GM23338 (cell line): Measurements from ENCODE around the gene SCTR. TPM values are rescaled to one million over a fixed set of nuclear protein-coding genes. Genes with fewer than 3 reads are reported as not detected.

Experiments used
- ATAC-seq: fragments of 200-7000 bp; cut with Tn5 transposase; 3 replicates; pipeline ENCODE4 v1.9.1; 2020
- DNase-seq: peaks from one replicate; pipeline ENCODE4 v3.0.0-alpha.2; 2015; ENCODE audit warnings: low spot score
- H2AFZ ChIP-seq: fragments of 200-600 bp; sonication (generic); 2 replicates; pipeline ENCODE4 v1.8.0; 2016; ENCODE audit warnings: antibody characterized with exemption, mild to moderate bottlenecking, moderate library complexity
- H3F3A ChIP-seq: fragments of 200-600 bp; sonication (generic); replicated peaks from 2 replicates; pipeline ENCODE4 v1.8.0; 2017; ENCODE audit warnings: antibody characterized with exemption, mixed run types, low read depth
- H3K27ac ChIP-seq: fragments of 200-600 bp; sonication (generic); 2 replicates; pipeline ENCODE4 v1.6.1; 2016; ENCODE audit warnings: low read depth
- H3K27me3 ChIP-seq: fragments of 200-600 bp; sonication (generic); 2 replicates; pipeline ENCODE4 v1.8.0; 2016; ENCODE audit warnings: mild to moderate bottlenecking, mixed run types, moderate library complexity; ENCODE audit not compliant: insufficient read depth
- H3K36me3 ChIP-seq: fragments of 200-600 bp; sonication (generic); 2 replicates; pipeline ENCODE4 v1.8.0; 2016; ENCODE audit warnings: mild to moderate bottlenecking; ENCODE audit not compliant: insufficient read depth
- H3K4me1 ChIP-seq: fragments of 200-600 bp; sonication (generic); 2 replicates; pipeline ENCODE4 v1.8.0; 2016; ENCODE audit warnings: mild to moderate bottlenecking, moderate library complexity; ENCODE audit not compliant: insufficient read depth
- H3K4me2 ChIP-seq: fragments of 200-600 bp; sonication (generic); 2 replicates; pipeline ENCODE4 v1.7.1; 2017; ENCODE audit warnings: mixed run types
- H3K4me3 ChIP-seq: fragments of 200-600 bp; sonication (generic); 2 replicates; pipeline ENCODE4 v1.6.1; 2016; ENCODE audit warnings: mixed run types
- H3K79me2 ChIP-seq: fragments of 200-600 bp; sonication (generic); replicated peaks from 2 replicates; pipeline ENCODE4 v1.8.0; 2017; ENCODE audit warnings: mild to moderate bottlenecking; ENCODE audit not compliant: insufficient read depth
- H3K9me2 ChIP-seq: fragments of 200-600 bp; sonication (generic); 2 replicates; pipeline ENCODE4 v1.8.0; 2017; ENCODE audit not compliant: insufficient read depth
- H4K20me1 ChIP-seq: fragments of 200-600 bp; sonication (generic); replicated peaks from 2 replicates; pipeline ENCODE4 v1.8.0; 2017; ENCODE audit warnings: mild to moderate bottlenecking; ENCODE audit not compliant: insufficient read depth
- H3K27ac Mint-ChIP-seq: 2 replicates; pipeline ENCODE4 v1.8.0; 2020; ENCODE audit warnings: inconsistent platforms, mild to moderate bottlenecking, moderate library complexity, mixed read lengths
- H3K27me3 Mint-ChIP-seq: 3 replicates; pipeline ENCODE4 v1.8.0; 2022; ENCODE audit warnings: low read depth, mild to moderate bottlenecking, moderate library complexity, mixed read lengths, inconsistent platforms; ENCODE audit not compliant: insufficient read depth, poor library complexity
- H3K36me3 Mint-ChIP-seq: 3 replicates; pipeline ENCODE4 v1.8.0; 2021; ENCODE audit warnings: low read depth, mild to moderate bottlenecking, inconsistent platforms, moderate library complexity, mixed read lengths
- H3K4me1 Mint-ChIP-seq: 3 replicates; pipeline ENCODE4 v1.8.0; 2020; ENCODE audit warnings: mild to moderate bottlenecking, inconsistent platforms, mixed read lengths
- H3K4me3 Mint-ChIP-seq: 3 replicates; pipeline ENCODE4 v1.8.0; 2021; ENCODE audit warnings: moderate library complexity, mild to moderate bottlenecking, inconsistent platforms, mixed read lengths
- H3K9me3 Mint-ChIP-seq: 3 replicates; pipeline ENCODE4 v1.8.0; 2020; ENCODE audit warnings: moderate library complexity, mild to moderate bottlenecking, inconsistent platforms, mixed read lengths
- CREB1 ChIP-seq: fragments of 250-450 bp; sonication (Bioruptor Pico); IDR thresholded peaks from 2 replicates; pipeline ENCODE4 v1.5.0; 2020; ENCODE audit warnings: low read depth, mild to moderate bottlenecking, moderate library complexity
- EZH2 ChIP-seq: fragments of 200-600 bp; sonication (generic); IDR thresholded peaks from one replicate; pipeline ENCODE4 v1.8.0; 2017; ENCODE audit warnings: antibody characterized with exemption, mild to moderate bottlenecking, low read depth; ENCODE audit not compliant: unreplicated experiment
- EZH2phosphoT487 ChIP-seq: fragments of 200-600 bp; sonication (generic); IDR thresholded peaks from one replicate; pipeline ENCODE4 v1.8.1; 2018; ENCODE audit warnings: antibody characterized with exemption; ENCODE audit not compliant: unreplicated experiment
- JUNB ChIP-seq: IDR thresholded peaks from one replicate; pipeline ENCODE4 v1.6.1; 2016; ENCODE audit warnings: antibody characterized with exemption; ENCODE audit not compliant: unreplicated experiment
- POLR2AphosphoS5 ChIP-seq: IDR thresholded peaks from 2 replicates; pipeline ENCODE4 v1.6.1; 2016; ENCODE audit warnings: antibody characterized with exemption, low read depth
- ZNF114 ChIP-seq: fragments of 250-450 bp; sonication (Bioruptor Pico); IDR thresholded peaks from 2 replicates; pipeline ENCODE4 v1.5.0; 2020; ENCODE audit warnings: mild to moderate bottlenecking, moderate library complexity
- polyA plus RNA-seq: library from polyadenylated mRNA; unstranded; fragments of >200 nt; fragmentation: Nextera tagmentation; extraction: Ambion mirVana; gene quantifications from 2 replicates; pipeline ENCODE4 v1.2.1, GENCODE V29; 2016
- total RNA-seq: library from RNA; depleted of rRNA; stranded (reverse); fragments of >200 nt; shearing (Covaris generic); gene quantifications from 2 replicates; pipeline ENCODE4 v1.2.3, GENCODE V29; 2014
- TF ChIP-seq, protein P1 (sequence below): IDR thresholded peaks from one replicate; pipeline ENCODE4 v1.6.1; 2018; ENCODE audit warnings: antibody characterized with exemption; ENCODE audit not compliant: unreplicated experiment
- TF ChIP-seq, protein P2 (sequence below), 2 experiments: fragments of 200-600 bp in 1 of 2; sonication (generic) in 1 of 2; conservative IDR thresholded peaks; 2 replicates each; pipeline versions ENCODE4 v1.5.1 to v1.6.1; 2016 to 2017; ENCODE audit warnings: antibody characterized with exemption in 2 of 2, low read depth in 2 of 2, mild to moderate bottlenecking in 2 of 2, moderate library complexity in 1 of 2
- TF ChIP-seq, protein P3 (sequence below): fragments of 250-450 bp; sonication (Bioruptor Pico); IDR thresholded peaks from 2 replicates; pipeline ENCODE4 v1.5.0; 2020; ENCODE audit warnings: mild to moderate bottlenecking, moderate library complexity

SCTR gene
- total and polyA plus RNA-seq, 2 experiments from 2014 or later: not detected

DNA sequence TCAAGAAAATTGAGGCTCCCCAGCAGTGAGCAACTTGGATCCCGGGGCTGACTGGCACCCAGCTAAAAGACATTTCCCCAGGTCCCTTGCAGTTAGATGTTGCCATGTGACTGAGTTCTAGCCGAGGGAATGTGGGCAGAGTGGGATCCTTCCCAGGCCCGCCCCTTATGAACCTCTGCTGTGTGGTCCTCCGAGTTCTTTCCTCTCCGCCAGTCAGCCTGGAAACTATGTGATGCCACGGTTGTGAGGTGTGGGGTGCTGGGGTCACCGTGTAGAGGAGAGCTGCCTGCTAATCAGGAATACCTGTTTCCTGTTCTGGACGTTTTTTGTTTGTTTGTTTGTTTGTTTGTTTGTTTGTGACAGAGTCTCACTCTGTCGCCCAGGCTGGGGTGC, 47.2 kb downstream of the SCTR start (continued):
- TF ChIP-seq, protein P1, sequence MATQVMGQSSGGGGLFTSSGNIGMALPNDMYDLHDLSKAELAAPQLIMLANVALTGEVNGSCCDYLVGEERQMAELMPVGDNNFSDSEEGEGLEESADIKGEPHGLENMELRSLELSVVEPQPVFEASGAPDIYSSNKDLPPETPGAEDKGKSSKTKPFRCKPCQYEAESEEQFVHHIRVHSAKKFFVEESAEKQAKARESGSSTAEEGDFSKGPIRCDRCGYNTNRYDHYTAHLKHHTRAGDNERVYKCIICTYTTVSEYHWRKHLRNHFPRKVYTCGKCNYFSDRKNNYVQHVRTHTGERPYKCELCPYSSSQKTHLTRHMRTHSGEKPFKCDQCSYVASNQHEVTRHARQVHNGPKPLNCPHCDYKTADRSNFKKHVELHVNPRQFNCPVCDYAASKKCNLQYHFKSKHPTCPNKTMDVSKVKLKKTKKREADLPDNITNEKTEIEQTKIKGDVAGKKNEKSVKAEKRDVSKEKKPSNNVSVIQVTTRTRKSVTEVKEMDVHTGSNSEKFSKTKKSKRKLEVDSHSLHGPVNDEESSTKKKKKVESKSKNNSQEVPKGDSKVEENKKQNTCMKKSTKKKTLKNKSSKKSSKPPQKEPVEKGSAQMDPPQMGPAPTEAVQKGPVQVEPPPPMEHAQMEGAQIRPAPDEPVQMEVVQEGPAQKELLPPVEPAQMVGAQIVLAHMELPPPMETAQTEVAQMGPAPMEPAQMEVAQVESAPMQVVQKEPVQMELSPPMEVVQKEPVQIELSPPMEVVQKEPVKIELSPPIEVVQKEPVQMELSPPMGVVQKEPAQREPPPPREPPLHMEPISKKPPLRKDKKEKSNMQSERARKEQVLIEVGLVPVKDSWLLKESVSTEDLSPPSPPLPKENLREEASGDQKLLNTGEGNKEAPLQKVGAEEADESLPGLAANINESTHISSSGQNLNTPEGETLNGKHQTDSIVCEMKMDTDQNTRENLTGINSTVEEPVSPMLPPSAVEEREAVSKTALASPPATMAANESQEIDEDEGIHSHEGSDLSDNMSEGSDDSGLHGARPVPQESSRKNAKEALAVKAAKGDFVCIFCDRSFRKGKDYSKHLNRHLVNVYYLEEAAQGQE: no peak
- TF ChIP-seq ZNF114 (CRISPR knock-in tag) (no peak), JUNB (no peak), POLR2AphosphoS5 (no peak)
- TF ChIP-seq, protein P2, sequence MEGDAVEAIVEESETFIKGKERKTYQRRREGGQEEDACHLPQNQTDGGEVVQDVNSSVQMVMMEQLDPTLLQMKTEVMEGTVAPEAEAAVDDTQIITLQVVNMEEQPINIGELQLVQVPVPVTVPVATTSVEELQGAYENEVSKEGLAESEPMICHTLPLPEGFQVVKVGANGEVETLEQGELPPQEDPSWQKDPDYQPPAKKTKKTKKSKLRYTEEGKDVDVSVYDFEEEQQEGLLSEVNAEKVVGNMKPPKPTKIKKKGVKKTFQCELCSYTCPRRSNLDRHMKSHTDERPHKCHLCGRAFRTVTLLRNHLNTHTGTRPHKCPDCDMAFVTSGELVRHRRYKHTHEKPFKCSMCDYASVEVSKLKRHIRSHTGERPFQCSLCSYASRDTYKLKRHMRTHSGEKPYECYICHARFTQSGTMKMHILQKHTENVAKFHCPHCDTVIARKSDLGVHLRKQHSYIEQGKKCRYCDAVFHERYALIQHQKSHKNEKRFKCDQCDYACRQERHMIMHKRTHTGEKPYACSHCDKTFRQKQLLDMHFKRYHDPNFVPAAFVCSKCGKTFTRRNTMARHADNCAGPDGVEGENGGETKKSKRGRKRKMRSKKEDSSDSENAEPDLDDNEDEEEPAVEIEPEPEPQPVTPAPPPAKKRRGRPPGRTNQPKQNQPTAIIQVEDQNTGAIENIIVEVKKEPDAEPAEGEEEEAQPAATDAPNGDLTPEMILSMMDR (conservative IDR thresholded peaks at IDR 0.05; ENCODE audit: low read depth in 2 of 2): no peak

GRCh38 chr2:119476301-119477112, 47.8 kb downstream of the SCTR start:
- Mint-ChIP-seq H3K4me3 (no peak overlapping the region), H3K9me3 (no peaks in the 10 kb centered on the region; the same call in 2 of the 3 replicates), H3K4me1 (peaks cover 17% of the 10 kb centered on the region), H3K27me3 (no peaks in the 10 kb centered on the region), H3K36me3 (no peaks in the 10 kb centered on the region), H3K27ac (peak overlapping the region; percentile 58; the same call in 1 of the 2 replicates)
- H3K27me3 ChIP-seq: no peaks in the 10 kb centered on the region
- no peak overlapping the region for H3K4me3 ChIP-seq
- no peaks in the 10 kb centered on the region for H3K36me3 ChIP-seq
- H3K4me1 ChIP-seq: peaks cover 7% of the 10 kb centered on the region
- DNase-seq (peak; percentile 91), ATAC-seq (peak; percentile 89)
- no peaks in the 10 kb centered on the region for H4K20me1 ChIP-seq
- no peaks in the 10 kb centered on the region for H3K9me2 ChIP-seq
- no peaks in the 10 kb centered on the region for H3K79me2 ChIP-seq
- H3K4me2 ChIP-seq: no peak overlapping the region
- no peak overlapping the region; the same call in 1 of the 2 replicates for H2AFZ ChIP-seq
- H3K27ac ChIP-seq: no peak overlapping the region
- TF ChIP-seq, protein P3, sequence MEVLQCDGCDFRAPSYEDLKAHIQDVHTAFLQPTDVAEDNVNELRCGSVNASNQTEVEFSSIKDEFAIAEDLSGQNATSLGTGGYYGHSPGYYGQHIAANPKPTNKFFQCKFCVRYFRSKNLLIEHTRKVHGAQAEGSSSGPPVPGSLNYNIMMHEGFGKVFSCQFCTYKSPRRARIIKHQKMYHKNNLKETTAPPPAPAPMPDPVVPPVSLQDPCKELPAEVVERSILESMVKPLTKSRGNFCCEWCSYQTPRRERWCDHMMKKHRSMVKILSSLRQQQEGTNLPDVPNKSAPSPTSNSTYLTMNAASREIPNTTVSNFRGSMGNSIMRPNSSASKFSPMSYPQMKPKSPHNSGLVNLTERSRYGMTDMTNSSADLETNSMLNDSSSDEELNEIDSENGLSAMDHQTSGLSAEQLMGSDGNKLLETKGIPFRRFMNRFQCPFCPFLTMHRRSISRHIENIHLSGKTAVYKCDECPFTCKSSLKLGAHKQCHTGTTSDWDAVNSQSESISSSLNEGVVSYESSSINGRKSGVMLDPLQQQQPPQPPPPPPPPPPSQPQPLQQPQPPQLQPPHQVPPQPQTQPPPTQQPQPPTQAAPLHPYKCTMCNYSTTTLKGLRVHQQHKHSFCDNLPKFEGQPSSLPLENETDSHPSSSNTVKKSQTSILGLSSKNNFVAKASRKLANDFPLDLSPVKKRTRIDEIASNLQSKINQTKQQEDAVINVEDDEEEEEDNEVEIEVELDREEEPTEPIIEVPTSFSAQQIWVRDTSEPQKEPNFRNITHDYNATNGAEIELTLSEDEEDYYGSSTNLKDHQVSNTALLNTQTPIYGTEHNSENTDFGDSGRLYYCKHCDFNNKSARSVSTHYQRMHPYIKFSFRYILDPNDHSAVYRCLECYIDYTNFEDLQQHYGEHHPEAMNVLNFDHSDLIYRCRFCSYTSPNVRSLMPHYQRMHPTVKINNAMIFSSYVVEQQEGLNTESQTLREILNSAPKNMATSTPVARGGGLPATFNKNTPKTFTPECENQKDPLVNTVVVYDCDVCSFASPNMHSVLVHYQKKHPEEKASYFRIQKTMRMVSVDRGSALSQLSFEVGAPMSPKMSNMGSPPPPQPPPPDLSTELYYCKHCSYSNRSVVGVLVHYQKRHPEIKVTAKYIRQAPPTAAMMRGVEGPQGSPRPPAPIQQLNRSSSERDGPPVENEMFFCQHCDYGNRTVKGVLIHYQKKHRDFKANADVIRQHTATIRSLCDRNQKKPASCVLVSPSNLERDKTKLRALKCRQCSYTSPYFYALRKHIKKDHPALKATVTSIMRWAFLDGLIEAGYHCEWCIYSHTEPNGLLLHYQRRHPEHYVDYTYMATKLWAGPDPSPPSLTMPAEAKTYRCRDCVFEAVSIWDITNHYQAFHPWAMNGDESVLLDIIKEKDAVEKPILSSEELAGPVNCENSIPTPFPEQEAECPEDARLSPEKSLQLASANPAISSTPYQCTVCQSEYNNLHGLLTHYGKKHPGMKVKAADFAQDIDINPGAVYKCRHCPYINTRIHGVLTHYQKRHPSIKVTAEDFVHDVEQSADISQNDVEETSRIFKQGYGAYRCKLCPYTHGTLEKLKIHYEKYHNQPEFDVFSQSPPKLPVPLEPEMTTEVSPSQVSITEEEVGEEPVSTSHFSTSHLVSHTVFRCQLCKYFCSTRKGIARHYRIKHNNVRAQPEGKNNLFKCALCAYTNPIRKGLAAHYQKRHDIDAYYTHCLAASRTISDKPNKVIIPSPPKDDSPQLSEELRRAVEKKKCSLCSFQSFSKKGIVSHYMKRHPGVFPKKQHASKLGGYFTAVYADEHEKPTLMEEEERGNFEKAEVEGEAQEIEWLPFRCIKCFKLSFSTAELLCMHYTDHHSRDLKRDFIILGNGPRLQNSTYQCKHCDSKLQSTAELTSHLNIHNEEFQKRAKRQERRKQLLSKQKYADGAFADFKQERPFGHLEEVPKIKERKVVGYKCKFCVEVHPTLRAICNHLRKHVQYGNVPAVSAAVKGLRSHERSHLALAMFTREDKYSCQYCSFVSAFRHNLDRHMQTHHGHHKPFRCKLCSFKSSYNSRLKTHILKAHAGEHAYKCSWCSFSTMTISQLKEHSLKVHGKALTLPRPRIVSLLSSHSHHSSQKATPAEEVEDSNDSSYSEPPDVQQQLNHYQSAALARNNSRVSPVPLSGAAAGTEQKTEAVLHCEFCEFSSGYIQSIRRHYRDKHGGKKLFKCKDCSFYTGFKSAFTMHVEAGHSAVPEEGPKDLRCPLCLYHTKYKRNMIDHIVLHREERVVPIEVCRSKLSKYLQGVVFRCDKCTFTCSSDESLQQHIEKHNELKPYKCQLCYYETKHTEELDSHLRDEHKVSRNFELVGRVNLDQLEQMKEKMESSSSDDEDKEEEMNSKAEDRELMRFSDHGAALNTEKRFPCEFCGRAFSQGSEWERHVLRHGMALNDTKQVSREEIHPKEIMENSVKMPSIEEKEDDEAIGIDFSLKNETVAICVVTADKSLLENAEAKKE (CRISPR knock-in tag): peak; percentile 54; the same call in 1 of the 2 replicates
- TF ChIP-seq, protein P2 (conservative IDR thresholded peaks at IDR 0.05; ENCODE audit: low read depth in 2 of 2): peak; percentile 98
- no peak for TF ChIP-seq POLR2AphosphoS5
- TF ChIP-seq CREB1 (CRISPR knock-in tag): peak; percentile 53; the same call in 1 of the 2 replicates
- no peak for TF ChIP-seq EZH2phosphoT487
- no peak for TF ChIP-seq EZH2
- no peaks in the 10 kb centered on the region for H3F3A ChIP-seq
